Gastroesophageal sphincter (tissue), 3 donors: Measurements from ENCODE around the gene SMYD2.

Experiments
- POLR2A ChIP-seq, 2 donors: fragments of 450-650 bp; IDR thresholded peaks; one replicate each; pipeline ENCODE4 v1.6.1; 2017; ENCODE audit warnings: antibody characterized with exemption in 2 of 2, mild to moderate bottlenecking in 2 of 2, moderate library complexity in 1 of 2
- POLR2AphosphoS5 ChIP-seq: sonication (generic); formaldehyde crosslinking; IDR thresholded peaks from one replicate; pipeline ENCODE4 v1.6.1; 2017; ENCODE audit warnings: antibody characterized with exemption
- TF ChIP-seq, protein P1 (sequence below), 4 experiments: fragments of 200-600 bp in 2 of 4; fragments of 450-650 bp in 2 of 4; sonication (generic) in 1 of 4; IDR thresholded peaks; one replicate each; pipeline ENCODE4 v1.5.1; 2017 to 2019; ENCODE audit warnings: antibody characterized with exemption in 4 of 4, mild to moderate bottlenecking in 2 of 4, moderate library complexity in 2 of 4

- TF ChIP-seq, protein P1, sequence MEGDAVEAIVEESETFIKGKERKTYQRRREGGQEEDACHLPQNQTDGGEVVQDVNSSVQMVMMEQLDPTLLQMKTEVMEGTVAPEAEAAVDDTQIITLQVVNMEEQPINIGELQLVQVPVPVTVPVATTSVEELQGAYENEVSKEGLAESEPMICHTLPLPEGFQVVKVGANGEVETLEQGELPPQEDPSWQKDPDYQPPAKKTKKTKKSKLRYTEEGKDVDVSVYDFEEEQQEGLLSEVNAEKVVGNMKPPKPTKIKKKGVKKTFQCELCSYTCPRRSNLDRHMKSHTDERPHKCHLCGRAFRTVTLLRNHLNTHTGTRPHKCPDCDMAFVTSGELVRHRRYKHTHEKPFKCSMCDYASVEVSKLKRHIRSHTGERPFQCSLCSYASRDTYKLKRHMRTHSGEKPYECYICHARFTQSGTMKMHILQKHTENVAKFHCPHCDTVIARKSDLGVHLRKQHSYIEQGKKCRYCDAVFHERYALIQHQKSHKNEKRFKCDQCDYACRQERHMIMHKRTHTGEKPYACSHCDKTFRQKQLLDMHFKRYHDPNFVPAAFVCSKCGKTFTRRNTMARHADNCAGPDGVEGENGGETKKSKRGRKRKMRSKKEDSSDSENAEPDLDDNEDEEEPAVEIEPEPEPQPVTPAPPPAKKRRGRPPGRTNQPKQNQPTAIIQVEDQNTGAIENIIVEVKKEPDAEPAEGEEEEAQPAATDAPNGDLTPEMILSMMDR (IDR thresholded peaks at IDR 0.05): no peak
- TF ChIP-seq POLR2A (IDR thresholded peaks at IDR 0.05) (no peak), POLR2AphosphoS5 (no peak)
Measured at GRCh38 chr1:214344897-214345296, 63.9 kb downstream of the SMYD2 start.
